Ecto neural progenitor cell (in vitro differentiated cells): ENCODE results near the gene PYM1.

Experiments used
- DNase-seq: peaks from one replicate; pipeline ENCODE4 v3.0.0-alpha.2; 2018; ENCODE audit warnings: low spot score

Gene PYM1

DNA sequence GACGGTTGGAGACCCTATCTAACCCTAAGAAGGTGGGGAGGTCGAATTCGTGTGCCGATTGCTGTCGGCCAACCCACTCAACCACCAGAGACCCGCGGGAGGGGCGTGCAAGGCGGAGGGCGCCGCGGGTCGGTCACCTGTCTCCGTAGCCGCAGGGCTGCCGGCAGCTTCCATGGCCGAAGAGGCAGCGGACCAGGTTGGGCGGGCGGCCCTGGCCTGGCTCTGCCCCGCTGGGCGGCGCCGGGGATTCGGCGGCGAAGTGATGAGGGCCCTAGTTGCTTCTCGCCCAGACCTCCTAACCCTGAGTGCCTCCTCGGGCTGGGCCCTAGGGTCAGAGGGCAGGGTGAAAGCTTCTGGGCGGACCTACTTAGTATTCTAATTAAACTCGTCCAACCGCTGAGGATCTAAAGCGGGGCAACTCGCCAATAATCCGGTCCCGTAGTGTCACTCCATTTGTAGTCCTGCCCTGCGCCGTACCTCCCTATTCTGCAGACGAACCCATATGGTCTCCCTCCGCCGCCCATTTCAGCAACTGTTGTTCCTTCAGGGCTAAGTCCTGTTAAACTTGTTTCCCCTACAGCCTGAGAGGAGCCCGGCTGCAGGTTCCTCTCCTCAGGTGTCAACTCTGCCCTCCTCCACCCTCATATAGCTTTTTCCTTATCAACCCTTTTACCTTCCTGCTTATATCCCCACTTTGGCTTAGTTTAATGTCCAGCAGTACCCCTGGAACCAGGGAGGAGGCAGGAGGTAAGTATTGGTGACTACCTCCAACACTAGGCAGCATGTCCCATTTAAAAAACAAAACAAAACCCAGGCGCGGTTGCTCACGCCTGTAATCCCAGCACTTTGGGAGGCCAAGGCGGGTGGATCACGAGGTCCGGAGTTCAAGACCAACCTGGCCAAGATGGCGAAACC is at the start of gene PYM1:
PYM1 (minus strand) TSS at position 307 of the 915 bp plus-strand sequence; CDS start at position 174, 133 bp downstream.
- peak; percentile 93 for DNase-seq

DNA sequence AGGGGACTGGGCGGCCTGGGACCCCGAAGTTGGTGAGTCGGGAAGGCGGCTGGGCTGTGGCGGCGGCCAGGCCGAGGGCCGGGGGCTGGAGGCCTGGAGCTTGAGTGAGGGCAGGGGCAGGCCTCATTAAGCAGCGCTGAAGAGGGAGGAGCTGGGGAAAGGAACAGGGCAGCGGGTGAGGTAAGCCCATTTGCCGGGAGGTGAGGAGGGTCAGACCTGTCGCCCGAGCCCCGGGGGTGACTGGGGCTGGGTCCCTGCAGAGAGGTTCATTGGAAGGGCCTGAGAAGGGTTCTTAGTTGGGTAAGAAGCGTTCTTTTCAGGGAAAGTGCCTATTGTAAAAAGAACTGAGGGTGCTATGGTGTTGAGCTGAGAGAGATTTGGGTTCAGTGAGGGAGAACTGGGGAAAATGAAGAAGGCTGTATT is 46.6 kb upstream of the PYM1 start:
- no peak for DNase-seq

DNA sequence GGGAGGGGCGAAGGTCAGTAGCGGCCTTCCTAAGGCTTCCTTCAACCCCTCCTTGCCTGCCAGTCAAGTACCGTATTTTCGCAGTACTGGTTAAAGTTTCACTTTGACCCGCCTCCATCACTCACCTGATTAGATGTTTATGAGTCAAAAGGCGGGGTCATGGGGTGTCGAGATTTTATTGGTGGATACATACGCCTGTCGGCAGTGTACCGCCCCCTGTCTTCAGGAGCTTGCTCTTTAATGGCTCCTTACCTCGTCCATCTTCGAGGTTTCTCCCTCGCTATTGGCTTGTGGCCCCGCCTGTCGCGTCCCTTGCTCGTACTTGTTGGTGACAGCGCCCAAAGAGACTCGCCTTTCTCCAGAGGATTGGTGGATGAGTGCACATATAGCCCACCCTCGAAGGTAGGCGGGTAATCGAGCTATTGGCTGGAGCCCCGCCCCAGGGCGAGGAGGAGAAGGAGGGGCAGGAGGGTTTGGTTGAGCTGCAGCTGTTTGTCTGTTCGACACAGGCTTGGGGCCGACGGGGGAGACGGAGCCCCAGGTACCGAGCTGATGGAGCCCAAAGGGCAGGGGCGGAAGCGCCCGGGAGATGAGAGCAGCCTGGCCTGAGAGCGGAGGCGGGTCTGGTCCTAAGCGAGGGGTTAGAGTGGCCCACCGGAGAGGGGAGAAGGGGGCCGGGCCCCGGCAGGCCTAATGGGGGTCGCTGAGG is 46.1 kb upstream of the PYM1 start, which contains the start of gene RAB5B:
RAB5B (plus strand) TSS at position 480 of the 709 bp plus-strand sequence. CDS start 12,883 bp downstream, outside the sequence.
- DNase-seq = peak; percentile 99

DNA sequence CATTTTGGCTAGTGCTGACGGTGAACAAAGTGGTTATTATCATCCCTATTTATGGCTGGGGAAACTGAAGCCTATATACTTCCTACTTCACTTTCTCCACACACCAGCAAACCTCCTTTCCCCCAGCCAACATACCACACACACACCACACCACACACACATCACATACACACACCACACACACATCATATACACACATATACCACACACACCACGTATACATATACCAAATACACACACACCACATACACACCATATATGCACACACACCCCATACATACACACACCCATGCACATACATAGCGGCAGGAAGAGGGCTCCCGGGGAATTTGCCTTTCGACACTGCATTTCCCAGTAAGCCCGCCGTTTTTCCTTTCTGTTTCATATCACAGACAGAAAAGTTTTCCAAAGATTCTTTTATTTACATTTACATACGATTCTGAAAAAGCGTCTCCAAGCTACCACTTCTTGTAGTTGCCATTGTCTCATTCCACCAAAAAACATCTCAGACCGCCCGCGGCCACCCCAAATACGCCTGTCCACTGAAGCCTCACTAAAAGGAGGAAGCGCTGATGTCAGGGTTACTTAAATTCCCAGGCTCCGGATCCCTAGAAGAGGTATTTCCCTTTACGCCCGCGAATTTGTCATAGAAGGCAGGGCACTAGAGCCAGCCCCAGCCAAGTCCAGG is 45.4 kb upstream of the PYM1 start:
- DNase-seq = no peak

DNA sequence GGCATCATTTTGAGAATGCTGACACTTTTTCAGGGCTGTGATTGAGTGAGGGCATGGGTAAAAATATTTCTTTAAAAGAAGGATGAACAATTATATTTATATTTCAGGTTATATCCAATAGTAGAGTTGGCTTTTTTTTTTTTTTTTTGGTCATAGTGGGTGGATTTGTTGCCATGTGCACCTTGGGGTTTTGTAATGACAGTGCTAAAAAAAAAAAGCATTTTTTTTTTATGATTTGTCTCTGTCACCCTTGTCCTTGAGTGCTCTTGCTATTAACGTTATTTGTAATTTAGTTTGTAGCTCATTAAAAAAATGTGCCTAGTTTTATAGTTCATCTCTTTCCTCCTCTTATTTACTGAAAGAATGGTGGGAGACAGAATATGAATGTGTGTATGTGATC is 44.8 kb upstream of the PYM1 start:
- DNase-seq = no peak

DNA sequence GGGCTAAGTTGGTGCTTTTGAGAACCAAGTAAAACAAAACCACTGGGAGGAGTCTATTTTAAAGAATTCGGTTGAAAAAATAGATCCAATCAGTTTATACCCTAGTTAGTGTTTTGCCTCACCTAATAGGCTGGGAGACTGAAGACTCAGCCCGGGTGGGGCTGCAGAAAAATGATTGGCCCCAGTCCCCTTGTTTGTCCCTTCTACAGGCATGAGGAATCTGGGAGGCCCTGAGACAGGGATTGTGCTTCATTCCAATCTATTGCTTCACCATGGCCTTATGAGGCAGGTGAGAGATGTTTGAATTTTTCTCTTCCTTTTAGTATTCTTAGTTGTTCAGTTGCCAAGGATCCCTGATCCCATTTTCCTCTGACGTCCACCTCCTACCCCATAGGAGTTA is 44.3 kb upstream of the PYM1 start:
- DNase-seq = no peak

DNA sequence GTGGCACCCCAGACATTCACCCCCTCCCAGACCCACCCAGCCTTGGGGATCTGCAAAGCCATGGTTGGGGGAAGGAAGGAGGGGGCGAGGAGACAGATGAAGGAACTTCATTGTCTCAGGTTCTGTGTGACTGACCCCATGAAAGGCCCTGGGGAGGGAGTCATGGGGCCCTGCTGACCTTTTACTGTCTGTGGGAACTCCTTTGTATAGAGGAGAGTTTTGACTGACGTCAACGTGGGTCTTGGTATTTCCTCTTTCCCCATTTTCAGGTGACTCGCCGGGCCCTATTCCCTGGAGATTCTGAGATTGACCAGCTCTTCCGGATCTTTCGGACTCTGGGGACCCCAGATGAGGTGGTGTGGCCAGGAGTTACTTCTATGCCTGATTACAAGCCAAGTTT is 43.1 kb upstream of the PYM1 start:
- DNase-seq = no peak

DNA sequence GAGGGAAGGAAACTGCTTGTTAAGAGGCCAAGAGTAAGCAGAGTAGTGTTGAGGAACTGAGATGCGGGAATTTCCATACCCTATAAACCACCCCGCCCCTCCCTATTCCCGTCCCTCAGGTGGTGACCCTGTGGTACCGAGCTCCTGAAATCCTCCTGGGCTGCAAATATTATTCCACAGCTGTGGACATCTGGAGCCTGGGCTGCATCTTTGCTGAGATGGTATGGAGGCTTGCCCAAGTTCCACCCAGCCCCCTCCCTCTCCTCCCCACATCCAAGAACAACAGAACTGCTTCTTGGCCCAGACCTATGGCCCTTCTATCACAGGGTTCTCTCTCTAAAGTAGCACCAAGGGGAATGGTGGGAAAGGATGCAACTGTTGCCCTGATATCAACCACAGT is 41.7 kb upstream of the PYM1 start:
- no peak for DNase-seq

DNA sequence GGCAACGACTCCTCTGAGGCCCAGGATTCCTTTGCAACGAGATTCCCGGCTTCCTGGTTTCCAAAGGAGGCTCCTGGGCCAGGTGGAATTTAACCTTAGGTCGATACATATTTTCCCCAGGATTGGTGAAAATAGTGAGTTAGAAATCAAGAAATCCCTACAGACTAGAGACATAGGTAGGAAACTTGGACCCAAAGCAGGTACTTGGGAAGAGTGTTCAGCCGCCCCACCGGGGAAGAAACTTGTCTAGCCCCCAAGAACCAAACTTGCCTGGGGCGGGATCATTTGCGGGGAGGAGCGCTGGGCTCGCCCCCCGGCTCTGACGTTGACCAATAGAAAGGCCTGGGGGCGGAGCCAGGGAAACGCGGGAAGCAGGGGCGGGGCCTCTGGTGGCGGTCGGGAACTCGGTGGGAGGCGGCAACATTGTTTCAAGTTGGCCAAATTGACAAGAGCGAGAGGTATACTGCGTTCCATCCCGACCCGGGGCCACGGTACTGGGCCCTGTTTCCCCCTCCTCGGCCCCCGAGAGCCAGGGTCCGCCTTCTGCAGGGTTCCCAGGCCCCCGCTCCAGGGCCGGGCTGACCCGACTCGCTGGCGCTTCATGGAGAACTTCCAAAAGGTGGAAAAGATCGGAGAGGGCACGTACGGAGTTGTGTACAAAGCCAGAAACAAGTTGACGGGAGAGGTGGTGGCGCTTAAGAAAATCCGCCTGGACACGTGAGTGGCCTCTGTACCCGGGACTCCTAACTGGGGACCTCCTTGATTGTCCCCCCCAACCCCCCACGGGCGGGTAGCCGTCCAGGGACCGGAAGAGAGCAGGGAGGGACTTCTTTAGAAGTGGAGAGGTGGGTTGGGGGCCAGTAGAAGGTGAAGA is 39.0 kb upstream of the PYM1 start, which contains the start of gene CDK2:
CDK2 (plus strand) TSS at position 423 of the 874 bp plus-strand sequence; CDS start at position 602, 179 bp downstream.
- peak; percentile 98 for DNase-seq

DNA sequence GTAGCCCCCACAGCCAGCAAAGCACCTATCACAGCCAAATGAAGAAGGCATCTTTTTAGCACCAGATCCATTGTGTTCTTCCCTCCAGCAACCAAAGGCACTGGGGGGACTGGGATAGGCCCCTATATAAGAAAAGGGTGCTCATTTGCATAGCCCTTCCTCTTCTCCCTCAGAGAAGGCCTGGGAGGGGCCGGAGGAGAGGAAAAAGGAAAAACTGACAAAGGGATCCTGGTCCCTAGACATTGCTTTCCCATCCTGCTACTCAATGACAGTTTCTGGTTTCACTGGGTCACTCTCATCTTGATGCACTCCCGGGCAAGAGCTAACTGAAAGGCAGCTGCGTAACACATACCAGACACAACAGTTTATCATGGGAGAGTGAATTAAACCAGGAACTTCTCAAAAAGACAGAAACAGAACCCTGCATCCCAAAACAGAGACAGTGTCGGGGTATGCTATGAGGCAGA is 38.3 kb upstream of the PYM1 start, which contains the start of gene PMEL:
PMEL (minus strand) TSS at position 102 of the 467 bp plus-strand sequence; CDS start at position 71, 31 bp downstream.
- DNase-seq = peak; percentile 67

DNA sequence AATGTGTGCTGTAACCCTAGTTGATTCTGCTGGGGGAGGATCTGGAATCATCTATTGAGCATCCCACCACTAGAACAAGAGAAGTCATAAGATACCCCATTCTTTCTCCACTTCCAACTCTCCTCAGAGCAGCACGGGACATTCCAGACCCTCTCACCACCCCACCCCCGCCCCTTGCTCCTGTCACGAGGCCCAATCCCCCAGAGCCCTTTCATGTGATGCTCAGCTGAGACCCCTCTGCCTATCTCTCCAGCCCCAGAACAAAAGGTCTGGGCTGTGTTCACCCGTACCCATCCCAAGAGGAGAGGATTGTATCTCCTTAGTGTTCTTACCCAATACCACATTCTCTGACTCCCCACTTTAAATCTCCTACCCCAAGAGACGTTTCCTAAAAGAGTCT is 37.5 kb upstream of the PYM1 start:
- peak; percentile 67 for DNase-seq

DNA sequence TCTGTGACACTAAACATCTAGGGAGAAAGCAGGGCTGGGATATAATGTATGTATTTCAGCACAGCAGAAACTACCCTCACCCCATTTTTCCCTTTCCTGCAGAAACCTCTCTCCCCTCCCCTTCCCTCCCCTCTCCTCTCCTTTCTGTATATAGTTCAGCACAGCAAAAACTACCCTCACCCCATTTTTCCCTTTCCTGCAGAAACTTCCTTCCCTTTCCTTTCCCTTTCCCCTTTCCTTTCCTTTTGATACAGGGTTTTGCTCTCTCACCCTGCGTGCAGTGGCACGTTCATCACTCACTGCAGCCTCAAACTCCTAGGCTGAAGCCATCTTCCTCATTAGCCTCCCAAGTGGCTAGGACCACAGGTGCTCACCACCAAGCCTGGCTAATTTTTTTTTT is 36.1 kb upstream of the PYM1 start:
- no peak for DNase-seq

DNA sequence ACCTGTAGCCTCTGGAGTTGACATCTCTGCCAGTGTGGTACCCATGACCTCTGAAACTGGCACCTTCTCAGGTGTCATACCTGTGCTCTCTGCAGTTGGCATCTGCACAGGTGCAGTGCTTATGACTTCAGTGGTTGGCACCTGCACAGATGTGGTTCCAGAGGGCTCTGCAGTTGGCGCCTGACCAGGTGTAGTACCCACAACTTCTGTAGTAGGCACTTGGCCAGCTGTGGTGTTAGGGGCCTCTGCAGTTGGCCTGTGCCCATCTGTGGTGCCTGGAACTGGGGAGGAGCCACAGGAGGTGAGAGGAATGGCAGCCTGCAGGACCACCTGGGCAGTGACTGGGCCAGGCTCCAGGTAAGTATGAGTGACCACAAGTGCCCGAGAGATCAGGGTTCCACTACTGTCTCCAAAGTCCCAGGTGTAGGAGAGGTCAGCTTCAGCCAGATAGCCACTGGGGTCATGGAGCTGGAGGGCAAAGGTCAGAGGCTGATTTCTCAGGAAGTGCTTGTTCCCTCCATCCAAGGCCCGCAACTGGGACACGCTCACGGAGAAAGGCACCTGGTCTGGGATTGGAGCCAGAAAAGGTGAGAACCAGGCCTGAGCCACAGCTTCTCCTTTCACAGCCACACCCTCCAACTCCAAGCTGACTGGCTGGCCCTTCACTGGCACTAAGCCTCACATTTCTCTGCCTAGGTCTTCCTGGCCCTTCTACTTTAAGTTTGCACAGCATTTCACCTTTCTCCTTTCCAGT is 29.6 kb upstream of the PYM1 start:
- no peak for DNase-seq

DNA sequence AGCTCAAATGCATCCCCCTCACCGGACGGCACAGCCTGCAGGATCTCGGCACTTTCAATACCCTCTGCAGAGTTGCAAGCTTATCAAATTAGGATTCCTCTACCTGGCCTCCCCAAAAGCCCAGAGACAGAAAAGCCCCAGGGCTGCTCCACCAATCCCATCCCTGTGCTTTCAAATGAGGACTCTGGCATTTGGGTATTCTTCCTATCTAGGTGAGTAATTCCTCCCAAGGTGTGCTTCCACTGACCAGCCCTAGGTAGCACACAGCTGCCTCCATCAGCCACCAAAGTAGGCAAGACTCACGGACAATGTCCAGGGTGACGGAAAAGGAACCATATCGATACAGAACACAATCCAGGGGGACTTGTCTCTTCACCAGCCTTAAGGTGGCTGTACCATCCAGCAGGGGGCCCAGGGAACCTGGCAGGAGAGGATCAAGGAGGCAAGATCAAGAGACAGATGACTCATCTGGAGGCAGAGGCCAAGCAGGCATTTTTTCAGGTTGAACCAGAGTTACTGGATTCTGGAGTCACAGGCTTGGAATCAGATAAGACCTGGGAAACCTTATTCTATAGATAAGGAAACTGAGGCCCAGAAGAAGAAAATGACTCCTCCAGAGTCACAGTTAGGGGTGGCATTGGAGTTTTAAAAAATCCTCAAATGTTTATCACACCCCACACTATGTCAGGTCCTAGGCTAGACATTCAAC is 28.3 kb upstream of the PYM1 start:
- DNase-seq = no peak

DNA sequence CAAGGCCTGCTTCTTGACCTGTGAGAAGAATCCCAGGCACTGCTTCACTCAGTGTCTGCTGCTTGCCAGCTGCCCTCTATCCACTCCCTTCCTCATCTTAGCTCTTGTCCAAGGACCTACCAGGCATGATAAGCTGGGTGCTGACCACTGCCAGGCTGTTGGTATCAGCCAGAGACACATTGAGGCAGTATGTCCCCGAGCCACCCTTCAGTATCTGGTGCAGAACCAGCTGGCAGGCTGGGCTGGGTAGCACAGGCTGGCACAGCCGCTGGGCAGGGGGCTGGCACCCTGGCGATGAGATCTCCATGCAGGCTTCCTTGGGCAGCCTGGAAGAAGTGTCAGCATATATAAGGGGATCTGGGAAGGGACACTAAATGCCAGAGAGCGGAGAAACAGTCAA is 27.6 kb upstream of the PYM1 start:
- no peak for DNase-seq

DNA sequence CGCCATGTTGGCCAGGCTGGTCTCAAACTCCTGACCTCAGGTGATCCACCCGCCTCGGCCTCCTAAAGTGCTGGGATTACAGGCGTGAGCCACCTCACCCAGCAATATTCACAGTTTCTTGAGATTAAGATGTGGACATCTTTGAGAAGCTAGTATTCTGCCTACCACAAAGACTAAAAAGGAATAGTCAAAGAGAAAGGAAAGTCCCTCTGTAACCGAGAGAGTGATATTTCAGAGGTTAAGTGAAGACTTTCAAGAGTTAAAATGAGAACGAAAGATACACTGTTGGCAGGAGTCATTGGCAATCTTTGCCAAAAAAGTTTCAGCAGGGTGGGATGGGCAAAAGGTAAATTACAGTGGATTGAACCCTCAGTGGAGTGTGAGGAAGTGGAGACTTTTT is 18.9 kb upstream of the PYM1 start:
- DNase-seq = no peak

DNA sequence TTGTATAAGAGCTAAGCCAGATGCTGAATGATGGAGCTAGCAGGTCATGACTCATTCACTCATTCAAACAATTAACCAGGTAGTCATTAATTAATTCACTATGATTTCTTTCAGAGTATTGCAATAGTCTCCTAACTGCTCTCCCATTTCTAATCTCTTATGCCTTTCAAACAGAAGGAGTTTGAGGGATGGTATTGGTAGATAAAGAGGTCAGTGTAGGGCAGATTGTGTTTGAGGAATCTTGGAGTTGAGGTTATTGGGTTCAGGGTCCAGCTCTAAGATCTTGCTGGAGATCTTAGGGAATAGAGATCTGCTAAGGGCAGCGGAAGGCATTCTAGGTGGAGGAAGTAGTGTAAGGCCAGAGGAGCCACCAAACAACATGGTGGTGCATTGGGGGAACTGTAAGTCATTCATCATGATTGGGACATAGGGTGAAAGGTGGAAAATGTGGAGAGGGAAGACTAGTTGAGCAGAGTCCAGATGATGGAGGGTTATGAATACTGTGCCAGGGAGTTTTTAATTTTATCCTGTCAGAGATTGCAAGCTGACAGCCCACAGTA is 15.0 kb upstream of the PYM1 start:
- no peak for DNase-seq

DNA sequence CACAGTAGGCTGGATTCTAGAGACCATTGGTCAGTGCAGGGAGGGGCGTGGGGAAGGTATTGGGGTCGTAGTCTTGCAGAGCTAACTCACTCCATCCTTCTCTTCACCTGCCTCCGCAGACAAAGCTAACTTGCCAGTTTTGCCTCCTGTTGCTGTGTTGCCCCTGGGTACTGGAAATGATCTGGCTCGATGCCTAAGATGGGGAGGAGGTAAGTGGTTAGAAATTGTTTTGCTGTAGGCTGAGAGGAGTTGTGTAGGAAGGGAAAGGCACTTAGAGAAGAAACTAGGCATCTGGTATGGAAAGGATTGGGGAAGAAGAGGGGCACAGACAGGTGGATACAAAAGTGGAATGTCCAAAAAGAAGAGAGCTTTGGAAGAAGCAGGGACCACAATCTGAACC is 14.4 kb upstream of the PYM1 start:
- no peak for DNase-seq

DNA sequence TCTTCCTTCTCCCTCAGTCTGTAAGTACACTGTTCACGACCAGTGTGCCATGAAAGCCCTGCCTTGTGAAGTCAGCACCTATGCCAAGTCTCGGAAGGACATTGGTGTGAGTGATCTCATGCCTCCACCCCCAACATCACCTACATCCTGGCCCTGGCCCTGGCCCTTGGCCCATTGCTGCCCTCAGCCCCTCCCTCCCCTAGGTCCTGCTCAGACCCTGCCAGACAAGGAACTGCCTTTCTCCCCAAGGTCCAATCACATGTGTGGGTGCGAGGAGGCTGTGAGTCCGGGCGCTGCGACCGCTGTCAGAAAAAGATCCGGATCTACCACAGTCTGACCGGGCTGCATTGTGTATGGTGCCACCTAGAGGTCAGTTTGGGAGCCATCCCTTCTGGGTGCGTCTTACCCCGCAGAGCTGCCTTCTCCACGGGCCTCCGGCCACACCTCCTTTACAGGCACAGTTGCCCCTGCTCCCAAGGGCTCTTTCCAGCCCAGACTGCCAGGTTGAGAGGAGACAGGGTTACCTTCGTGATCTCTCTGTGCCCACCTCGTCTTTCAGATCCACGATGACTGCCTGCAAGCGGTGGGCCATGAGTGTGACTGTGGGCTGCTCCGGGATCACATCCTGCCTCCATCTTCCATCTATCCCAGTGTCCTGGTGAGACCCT is 12.5 kb upstream of the PYM1 start:
- DNase-seq = peak; percentile 94
